ENCODE measurements around the gene GPR108.

DNA sequence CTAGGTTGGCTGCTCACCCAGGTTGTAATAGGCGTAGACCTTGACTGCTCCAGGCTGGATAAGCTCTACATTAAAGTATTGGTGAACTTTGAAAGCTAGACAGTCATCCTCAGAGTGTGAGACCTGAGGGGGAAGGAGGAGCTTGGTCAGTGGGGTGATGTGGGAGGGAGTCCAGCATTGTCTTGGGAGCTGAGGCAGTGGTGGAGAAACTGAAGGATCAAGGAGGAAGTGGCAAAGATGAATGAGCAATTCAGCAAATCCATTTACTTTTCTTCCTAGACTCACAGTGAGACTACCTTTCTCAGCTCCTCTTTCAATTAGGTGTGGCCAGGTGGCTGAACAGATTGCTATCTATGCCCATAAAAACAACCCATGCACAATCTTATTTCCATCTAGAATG is 57.2 kb downstream of the GPR108 start:
- TF ChIP-seq, protein P1, sequence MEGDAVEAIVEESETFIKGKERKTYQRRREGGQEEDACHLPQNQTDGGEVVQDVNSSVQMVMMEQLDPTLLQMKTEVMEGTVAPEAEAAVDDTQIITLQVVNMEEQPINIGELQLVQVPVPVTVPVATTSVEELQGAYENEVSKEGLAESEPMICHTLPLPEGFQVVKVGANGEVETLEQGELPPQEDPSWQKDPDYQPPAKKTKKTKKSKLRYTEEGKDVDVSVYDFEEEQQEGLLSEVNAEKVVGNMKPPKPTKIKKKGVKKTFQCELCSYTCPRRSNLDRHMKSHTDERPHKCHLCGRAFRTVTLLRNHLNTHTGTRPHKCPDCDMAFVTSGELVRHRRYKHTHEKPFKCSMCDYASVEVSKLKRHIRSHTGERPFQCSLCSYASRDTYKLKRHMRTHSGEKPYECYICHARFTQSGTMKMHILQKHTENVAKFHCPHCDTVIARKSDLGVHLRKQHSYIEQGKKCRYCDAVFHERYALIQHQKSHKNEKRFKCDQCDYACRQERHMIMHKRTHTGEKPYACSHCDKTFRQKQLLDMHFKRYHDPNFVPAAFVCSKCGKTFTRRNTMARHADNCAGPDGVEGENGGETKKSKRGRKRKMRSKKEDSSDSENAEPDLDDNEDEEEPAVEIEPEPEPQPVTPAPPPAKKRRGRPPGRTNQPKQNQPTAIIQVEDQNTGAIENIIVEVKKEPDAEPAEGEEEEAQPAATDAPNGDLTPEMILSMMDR (IDR thresholded peaks at IDR 0.05) = no peak
- TF ChIP-seq POLR2A (IDR thresholded peaks at IDR 0.05) = no peak

Data from thyroid gland (tissue), 4 donors.